ENCODE data around the gene LACTBL1. TPM values are rescaled to one million over a fixed set of nuclear protein-coding genes. Genes with fewer than 3 reads are reported as not detected.

Gene LACTBL1
- total and polyA plus RNA-seq, 2 of the 4 experiments (the other 2 are of a cell fraction) = not detected

GRCh38 chr1:22907528-22907927 lies 65.1 kb downstream of the LACTBL1 start:
- ChIA-PET CTCF (no interaction called here), POLR2A (ENCODE audit: unreplicated experiment) (no interaction called here)
- DNase-seq (no peak), ATAC-seq (ENCODE audit: low read depth) (no peak)
- no peak overlapping the region for H3K4me3 ChIP-seq (ENCODE audit: insufficient read depth, low read depth, low read length)
- H3K9me1 ChIP-seq (ENCODE audit: insufficient read depth, low read length) = peaks cover 26% of the 10 kb centered on the region; the same call in 1 of the 2 replicates
- H3K23ac ChIP-seq (ENCODE audit: low read depth, low read length) = no peak overlapping the region
- TF ChIP-seq CHD1 (IDR thresholded peaks at IDR 0.05; ENCODE audit: low read depth, low read length) (no peak), POLR2A (IDR thresholded peaks at IDR 0.05; ENCODE audit: low read depth, low read length) (no peak), FOS (IDR thresholded peaks at IDR 0.05; ENCODE audit: low read depth, low read length) (no peak)
- no peaks in the 10 kb centered on the region for H3K27me3 ChIP-seq (ENCODE audit: control insufficient read depth, insufficient read depth, low read length)
- no peak overlapping the region for H3K27ac ChIP-seq (ENCODE audit: insufficient read depth, low read length)
- no TSS peak for BruUV-seq (replicated peaks)
- H4K91ac ChIP-seq (ENCODE audit: insufficient read depth, low read depth, low read length) = no peak overlapping the region
- in situ Hi-C loops (cut with MboI; ENCODE audit: low sequenced_read_pairs) = no loop called here
- intact Hi-C loops (cut with micrococcal nuclease) = no loop called here
- H2BK15ac ChIP-seq (ENCODE audit: low read depth, low read length) = no peak overlapping the region
- 67% methylated on average over 1 of the region's 3 CpGs; no CpG with 5 or more reads in 1 of the 2 experiments for WGBS, 2 experiments (ENCODE audit: extremely low coverage in 2 of 2, insufficient read length in 1 of 2)
- H3K4me2 ChIP-seq (ENCODE audit: low read depth, low read length) = no peak overlapping the region
- H2BK120ac ChIP-seq (ENCODE audit: low read depth, low read length) = no peak overlapping the region
- no peak overlapping the region for H2BK5ac ChIP-seq (ENCODE audit: low read depth, low read length, poor library complexity, severe bottlenecking)
- H3K36me3 ChIP-seq (ENCODE audit: control insufficient read depth, insufficient read depth, low read length) = peaks cover 51% of the 10 kb centered on the region
- H4K8ac ChIP-seq (ENCODE audit: low read depth in 2 of 2, low read length in 2 of 2) = no peak overlapping the region
- H3K79me1 ChIP-seq (ENCODE audit: low read depth in 1 of 2, low read length in 2 of 2) = no peaks in the 10 kb centered on the region
- no peak overlapping the region for H2AFZ ChIP-seq (replicated peaks; ENCODE audit: low read length, poor library complexity)
- dilution Hi-C loops (cut with HindIII; ENCODE audit: low sequenced_read_pairs, unreplicated experiment) = no loop called here
- no peak overlapping the region for H3K9ac ChIP-seq (ENCODE audit: low read depth, low read length)
- no peaks in the 10 kb centered on the region for H3K9me3 ChIP-seq (ENCODE audit: control insufficient read depth, insufficient read depth, low read length)
- H3K4ac ChIP-seq (ENCODE audit: low read depth, low read length) = no peak overlapping the region
- no peak overlapping the region for H2BK20ac ChIP-seq (ENCODE audit: low read depth, low read length)
- H2AK5ac ChIP-seq (ENCODE audit: low read depth, low read length) = no peak overlapping the region
- H2AK9ac ChIP-seq (replicated peaks; ENCODE audit: low read depth, low read length, poor library complexity) = no peak overlapping the region
- no peak overlapping the region for H3K56ac ChIP-seq (ENCODE audit: extremely low read depth, insufficient read depth, low read length)
- H4K20me1 ChIP-seq (ENCODE audit: insufficient read depth, low read length) = no peaks in the 10 kb centered on the region; the same call in 1 of the 2 replicates
- no peaks in the 10 kb centered on the region for H3K4me1 ChIP-seq (ENCODE audit: control insufficient read depth, insufficient read depth, low read length)
- H4K5ac ChIP-seq (ENCODE audit: low read depth, low read length) = no peak overlapping the region
- H3K14ac ChIP-seq (replicated peaks; ENCODE audit: low read depth, low read length) = no peak overlapping the region
- H3K18ac ChIP-seq (ENCODE audit: low read depth, low read length) = no peak overlapping the region
